ENCODE data around the gene TNNT2. TPM values are rescaled to one million over a fixed set of nuclear protein-coding genes. Genes with fewer than 3 reads are reported as not detected.

The TNNT2 gene
- total RNA-seq, 1 donor from 2014 or later, result not detected

- H3K27ac Mint-ChIP-seq (ENCODE audit: unreplicated experiment), result no peak overlapping the region
- peaks cover 4% of the 10 kb centered on the region for H3K4me1 Mint-ChIP-seq
- H3K36me3 Mint-ChIP-seq (ENCODE audit: low read depth), result no peaks in the 10 kb centered on the region
- no peak for TF ChIP-seq CTCF (conservative IDR thresholded peaks at IDR 0.05)
- H3K9me3 Mint-ChIP-seq, result no peaks in the 10 kb centered on the region
- DNase-seq (ENCODE audit: low read depth, low spot score), result no peak
- H3K4me3 Mint-ChIP-seq, result no peak overlapping the region
- peaks cover 3% of the 10 kb centered on the region for H3K27me3 Mint-ChIP-seq (ENCODE audit: low read depth)
Observed at GRCh38 chr1:201349092-201349491, 28.4 kb downstream of the TNNT2 start.

- Mint-ChIP-seq H3K27ac (ENCODE audit: unreplicated experiment) (no peak overlapping the region), H3K9me3 (no peaks in the 10 kb centered on the region), H3K4me3 (no peak overlapping the region), H3K27me3 (ENCODE audit: low read depth) (peaks cover 3% of the 10 kb centered on the region), H3K36me3 (ENCODE audit: low read depth) (no peaks in the 10 kb centered on the region), H3K4me1 (peaks cover 4% of the 10 kb centered on the region)
- DNase-seq (ENCODE audit: low read depth, low spot score), result peak; percentile 44
- peak; percentile 67 for TF ChIP-seq CTCF (conservative IDR thresholded peaks at IDR 0.05)
Observed at GRCh38 chr1:201348211-201348566, 29.3 kb downstream of the TNNT2 start.

- Mint-ChIP-seq H3K9me3 (no peaks in the 10 kb centered on the region), H3K4me1 (peaks cover 4% of the 10 kb centered on the region), H3K4me3 (no peak overlapping the region), H3K27ac (ENCODE audit: unreplicated experiment) (no peak overlapping the region), H3K36me3 (ENCODE audit: low read depth) (no peaks in the 10 kb centered on the region), H3K27me3 (ENCODE audit: low read depth) (peaks cover 3% of the 10 kb centered on the region)
- no peak for DNase-seq (ENCODE audit: low read depth, low spot score)
- no peak for TF ChIP-seq CTCF (conservative IDR thresholded peaks at IDR 0.05)
Observed at GRCh38 chr1:201347498-201348210, 29.8 kb downstream of the TNNT2 start.

- no peak overlapping the region for H3K27ac Mint-ChIP-seq (ENCODE audit: unreplicated experiment)
- no peak for DNase-seq (ENCODE audit: low read depth, low spot score)
- H3K4me3 Mint-ChIP-seq, result no peak overlapping the region
- TF ChIP-seq CTCF (conservative IDR thresholded peaks at IDR 0.05), result no peak
- peaks cover 4% of the 10 kb centered on the region for H3K4me1 Mint-ChIP-seq
- no peaks in the 10 kb centered on the region for H3K9me3 Mint-ChIP-seq
- H3K27me3 Mint-ChIP-seq (ENCODE audit: low read depth), result no peaks in the 10 kb centered on the region
- no peaks in the 10 kb centered on the region for H3K36me3 Mint-ChIP-seq (ENCODE audit: low read depth)
Observed at GRCh38 chr1:201346987-201347386, 30.5 kb downstream of the TNNT2 start.

- Mint-ChIP-seq H3K27me3 (ENCODE audit: low read depth) (no peaks in the 10 kb centered on the region), H3K36me3 (ENCODE audit: low read depth) (no peaks in the 10 kb centered on the region), H3K4me3 (no peak overlapping the region), H3K4me1 (peaks cover 4% of the 10 kb centered on the region), H3K27ac (ENCODE audit: unreplicated experiment) (no peak overlapping the region), H3K9me3 (peaks cover under 1% of the 10 kb centered on the region)
- DNase-seq (ENCODE audit: low read depth, low spot score), result peak; percentile 48
- TF ChIP-seq CTCF (conservative IDR thresholded peaks at IDR 0.05), result peak; percentile 69
Observed at GRCh38 chr1:201346337-201346939, 31.0 kb downstream of the TNNT2 start.
